Smooth muscle cell (in vitro differentiated cells): ENCODE results near the gene ASB10. TPM values are rescaled to one million over a fixed set of nuclear protein-coding genes. Genes with fewer than 3 reads are reported as not detected.

Experiments
- DNase-seq: peaks from one replicate; lab custom pipeline; 2025; ENCODE audit not compliant: unreplicated experiment; lab: John Stamatoyannopoulos, UW
- H2AFZ ChIP-seq: fragments of 200-600 bp; sonication (generic); 2 replicates; pipeline ENCODE4 v1.6.0; 2016; ENCODE audit warnings: antibody characterized with exemption, low read depth, mild to moderate bottlenecking
- H3F3A ChIP-seq: fragments of 200-600 bp; sonication (generic); 2 replicates; pipeline ENCODE4 v1.6.0; 2017; ENCODE audit warnings: antibody characterized with exemption, low read depth
- H3K27ac ChIP-seq: fragments of 200-600 bp; sonication (generic); 2 replicates; pipeline ENCODE4 v1.5.1; 2016; ENCODE audit warnings: low read depth, mild to moderate bottlenecking
- H3K27me3 ChIP-seq: fragments of 200-600 bp; sonication (generic); 2 replicates; pipeline ENCODE4 v1.6.1; 2016; ENCODE audit warnings: low read depth, mild to moderate bottlenecking
- H3K36me3 ChIP-seq: fragments of 200-600 bp; sonication (generic); 2 replicates; pipeline ENCODE4 v1.5.1; 2016; ENCODE audit warnings: low read depth
- H3K4me1 ChIP-seq: fragments of 200-600 bp; sonication (generic); 2 replicates; pipeline ENCODE4 v1.5.1; 2016; ENCODE audit warnings: low read depth
- H3K4me2 ChIP-seq: fragments of 200-600 bp; sonication (generic); 2 replicates; pipeline ENCODE4 v1.6.0; 2016; ENCODE audit warnings: mild to moderate bottlenecking
- H3K4me3 ChIP-seq: fragments of 200-600 bp; sonication (generic); 2 replicates; pipeline ENCODE4 v1.5.1; 2016; ENCODE audit warnings: mild to moderate bottlenecking
- H3K79me2 ChIP-seq: fragments of 200-600 bp; sonication (generic); 2 replicates; pipeline ENCODE4 v1.6.0; 2016; ENCODE audit warnings: low read depth, mild to moderate bottlenecking
- H3K9ac ChIP-seq: fragments of 200-600 bp; sonication (generic); 2 replicates; pipeline ENCODE4 v1.6.0; 2016; ENCODE audit warnings: low read depth
- H3K9me3 ChIP-seq: fragments of 200-600 bp; sonication (generic); replicated peaks from 2 replicates; pipeline ENCODE4 v1.5.1; 2016; ENCODE audit warnings: low read depth
- H4K20me1 ChIP-seq: fragments of 200-600 bp; sonication (generic); 2 replicates; pipeline ENCODE4 v1.6.0; 2016; ENCODE audit warnings: low read depth
- CTCF ChIP-seq: fragments of 200-600 bp; sonication (generic); IDR thresholded peaks from 2 replicates; pipeline ENCODE4 v1.5.1; 2017; ENCODE audit warnings: borderline replicate concordance, mild to moderate bottlenecking, antibody characterized with exemption; ENCODE audit not compliant: insufficient read depth, poor library complexity, severe bottlenecking
- WGBS: methylation state at CpG from one replicate; pipeline ENCODE4 v1.1.7; 2016; ENCODE audit warnings: low lambda C conversion rate; 5-methylcytosine and 5-hydroxymethylcytosine counted together
- polyA plus RNA-seq: library from polyadenylated mRNA; unstranded; fragments of >200 nt; fragmentation: Nextera tagmentation; extraction: Ambion mirVana; gene quantifications from 2 replicates; pipeline ENCODE4 v1.2.1, GENCODE V29; 2016
- total RNA-seq: library from RNA; depleted of rRNA; stranded (reverse); fragments of >200 nt; gene quantifications from 2 replicates; pipeline ENCODE4 v1.2.3, GENCODE V29; 2014

Gene ASB10
- total and polyA plus RNA-seq, 2 experiments from 2014 or later, result not detected

GRCh38 chr7:151212626-151213025, 25.6 kb upstream of the ASB10 start:
- TF ChIP-seq CTCF, result no peak
- no peaks in the 10 kb centered on the region for H3K9me3 ChIP-seq
- no peak overlapping the region for H3K27ac ChIP-seq
- no peak overlapping the region for H2AFZ ChIP-seq
- DNase-seq, result no peak
- no peak overlapping the region for H3K4me2 ChIP-seq
- H3K36me3 ChIP-seq, result peaks cover 27% of the 10 kb centered on the region
- H4K20me1 ChIP-seq, result no peaks in the 10 kb centered on the region
- no peaks in the 10 kb centered on the region for H3F3A ChIP-seq
- no peaks in the 10 kb centered on the region for H3K4me1 ChIP-seq
- H3K79me2 ChIP-seq, result no peaks in the 10 kb centered on the region
- no peak overlapping the region for H3K9ac ChIP-seq
- WGBS, result 87% methylated on average over 5 of the region's 5 CpGs
- no peaks in the 10 kb centered on the region for H3K27me3 ChIP-seq
- H3K4me3 ChIP-seq, result no peak overlapping the region

GRCh38 chr7:151211155-151211772, 24.2 kb upstream of the ASB10 start:
- no peak overlapping the region for H3K4me2 ChIP-seq
- 90% methylated on average over 3 of the region's 3 CpGs for WGBS

GRCh38 chr7:151210087-151210854, 23.2 kb upstream of the ASB10 start, which contains the start of gene H2BK1:
H2BK1 (minus strand) TSS chr7:151210488; CDS start chr7:151210318, 170 bp downstream.
- H3K36me3 ChIP-seq, result peaks cover 7% of the 10 kb centered on the region
- no peak within 1 kb of the TSS for H3K27ac ChIP-seq
- no peaks in the 10 kb centered on the region for H3K27me3 ChIP-seq
- WGBS, result 84% methylated on average over 17 of the region's 17 CpGs
- H3K4me1 ChIP-seq, result no peaks in the 10 kb centered on the region
- no peak for DNase-seq
- no peaks in the 10 kb centered on the region for H3K79me2 ChIP-seq
- H2AFZ ChIP-seq, result no peak within 1 kb of the TSS
- no peak for TF ChIP-seq CTCF
- no peak within 1 kb of the TSS for H3K4me3 ChIP-seq
- H3K9ac ChIP-seq, result no peak within 1 kb of the TSS
- no peaks in the 10 kb centered on the region for H3K9me3 ChIP-seq
- H3F3A ChIP-seq, result no peaks in the 10 kb centered on the region
- no peaks in the 10 kb centered on the region for H4K20me1 ChIP-seq
- no peak within 1 kb of the TSS for H3K4me2 ChIP-seq

More at GRCh38 chr7:151211155-151211772, 24.2 kb upstream of the ASB10 start:
- Histone ChIP-seq H3K36me3 (peaks cover 16% of the 10 kb centered on the region), H3K79me2 (no peaks in the 10 kb centered on the region), H3K4me3 (no peak overlapping the region), H3K9ac (no peak overlapping the region), H3K27me3 (no peaks in the 10 kb centered on the region), H3K9me3 (no peaks in the 10 kb centered on the region), H2AFZ (no peak overlapping the region), H3K4me1 (no peaks in the 10 kb centered on the region), H3F3A (no peaks in the 10 kb centered on the region), H3K27ac (no peak overlapping the region), H4K20me1 (no peaks in the 10 kb centered on the region)
- no peak for DNase-seq
- TF ChIP-seq CTCF, result no peak

GRCh38 chr7:151209588-151209987, 22.5 kb upstream of the ASB10 start:
- TF ChIP-seq CTCF, result no peak
- Histone ChIP-seq H2AFZ (no peak overlapping the region), H3K4me1 (no peaks in the 10 kb centered on the region), H3K36me3 (peaks cover under 1% of the 10 kb centered on the region), H3K27me3 (no peaks in the 10 kb centered on the region), H3K4me2 (no peak overlapping the region), H4K20me1 (no peaks in the 10 kb centered on the region), H3K27ac (no peak overlapping the region), H3K4me3 (no peak overlapping the region), H3K79me2 (no peaks in the 10 kb centered on the region), H3F3A (no peaks in the 10 kb centered on the region), H3K9me3 (no peaks in the 10 kb centered on the region), H3K9ac (no peak overlapping the region)
- no peak for DNase-seq
- WGBS, result 90% methylated on average over 6 of the region's 6 CpGs
